Measurements from ENCODE around the gene DOK4. TPM values are rescaled to one million over a fixed set of nuclear protein-coding genes. Genes with fewer than 3 reads are reported as not detected.

DOK4 gene
- total RNA-seq, 1 donor = 40.2 TPM

DNA sequence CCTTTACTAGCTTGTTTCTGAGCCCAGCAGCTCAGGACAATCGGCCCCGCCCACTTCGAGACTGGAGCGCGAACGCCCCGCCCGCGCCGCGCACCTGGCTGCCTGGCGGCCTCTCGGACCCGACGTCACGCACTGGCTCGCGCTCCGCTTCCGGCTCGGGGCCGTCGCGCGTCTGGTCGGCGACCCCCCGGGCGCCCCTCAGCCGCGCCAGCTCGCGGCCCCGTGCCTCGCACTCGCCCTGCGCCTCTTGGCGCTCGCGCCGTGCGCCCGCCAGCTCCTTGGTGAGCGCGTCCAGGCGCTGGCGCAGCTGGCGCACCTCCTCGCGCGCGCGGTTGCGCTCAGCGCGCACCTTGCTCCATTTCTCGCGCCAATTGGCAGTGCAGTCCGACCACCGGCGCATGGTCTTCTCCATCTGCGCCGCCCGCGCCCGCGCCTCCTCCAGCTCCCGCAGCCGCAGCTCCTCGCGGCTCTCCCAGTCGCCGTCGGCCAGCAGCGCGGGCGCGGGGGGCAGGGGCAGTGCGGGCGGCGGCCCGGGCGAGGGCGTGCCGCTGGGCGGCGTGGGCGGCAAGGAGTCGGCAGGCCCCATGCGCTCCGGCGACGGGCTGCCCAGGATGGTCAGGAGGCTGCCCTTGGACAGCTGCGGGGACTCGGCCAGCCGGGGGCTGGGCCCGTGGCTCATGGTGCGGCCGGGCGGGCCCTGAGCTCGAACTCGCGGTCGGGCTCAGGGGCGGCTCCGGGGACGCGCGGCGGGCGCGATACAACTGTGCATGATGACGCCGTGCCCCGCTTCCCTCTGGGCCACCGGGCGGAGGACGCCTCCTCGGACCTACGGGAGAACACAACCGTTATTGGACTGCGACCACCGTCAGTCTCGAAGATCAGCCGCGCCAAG lies 42.5 kb upstream of the DOK4 start:
- H3K4me3 ChIP-seq (ENCODE audit: low read depth, low read length) = no peak overlapping the region
- DNase-seq (ENCODE audit: low read depth) = no peak
- TF ChIP-seq, protein P1, sequence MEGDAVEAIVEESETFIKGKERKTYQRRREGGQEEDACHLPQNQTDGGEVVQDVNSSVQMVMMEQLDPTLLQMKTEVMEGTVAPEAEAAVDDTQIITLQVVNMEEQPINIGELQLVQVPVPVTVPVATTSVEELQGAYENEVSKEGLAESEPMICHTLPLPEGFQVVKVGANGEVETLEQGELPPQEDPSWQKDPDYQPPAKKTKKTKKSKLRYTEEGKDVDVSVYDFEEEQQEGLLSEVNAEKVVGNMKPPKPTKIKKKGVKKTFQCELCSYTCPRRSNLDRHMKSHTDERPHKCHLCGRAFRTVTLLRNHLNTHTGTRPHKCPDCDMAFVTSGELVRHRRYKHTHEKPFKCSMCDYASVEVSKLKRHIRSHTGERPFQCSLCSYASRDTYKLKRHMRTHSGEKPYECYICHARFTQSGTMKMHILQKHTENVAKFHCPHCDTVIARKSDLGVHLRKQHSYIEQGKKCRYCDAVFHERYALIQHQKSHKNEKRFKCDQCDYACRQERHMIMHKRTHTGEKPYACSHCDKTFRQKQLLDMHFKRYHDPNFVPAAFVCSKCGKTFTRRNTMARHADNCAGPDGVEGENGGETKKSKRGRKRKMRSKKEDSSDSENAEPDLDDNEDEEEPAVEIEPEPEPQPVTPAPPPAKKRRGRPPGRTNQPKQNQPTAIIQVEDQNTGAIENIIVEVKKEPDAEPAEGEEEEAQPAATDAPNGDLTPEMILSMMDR (IDR thresholded peaks at IDR 0.05; ENCODE audit: insufficient read depth, low read depth, low read length) = no peak

DNA sequence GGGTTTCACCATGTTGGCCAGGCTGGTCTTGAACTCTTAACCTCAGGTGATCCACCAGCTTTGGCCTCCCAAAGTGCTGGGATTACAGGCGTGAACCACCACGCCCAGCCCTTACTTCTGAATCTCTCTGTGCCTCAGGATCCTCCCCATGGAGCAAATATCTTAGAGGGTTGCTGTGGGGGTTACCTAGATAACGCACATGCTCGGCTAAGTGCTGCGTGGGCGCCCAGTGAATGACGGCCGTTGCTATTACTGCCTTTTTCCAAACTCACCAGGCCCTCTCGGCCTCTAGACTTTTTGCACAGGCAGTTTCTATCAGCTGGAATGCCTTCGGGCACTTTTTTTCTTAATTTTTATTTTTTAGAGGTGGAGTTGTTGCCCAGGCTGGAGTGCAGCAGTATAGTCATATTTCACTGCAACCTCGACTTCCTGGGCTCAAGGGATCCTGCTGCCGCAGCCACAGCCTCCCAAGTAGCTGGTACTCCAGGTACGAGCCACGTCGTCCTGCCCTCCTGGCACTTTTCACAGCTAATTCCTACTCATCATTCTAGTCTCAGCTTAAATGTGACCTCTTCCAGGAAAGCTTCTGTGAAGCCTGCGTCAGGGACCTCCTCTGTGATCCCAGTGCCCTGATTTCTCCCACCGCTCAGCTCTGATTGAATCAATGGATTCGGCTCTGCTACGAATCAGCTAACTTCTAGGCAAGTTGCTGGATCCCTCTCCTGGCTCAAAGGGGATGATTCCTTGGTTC lies 41.5 kb upstream of the DOK4 start:
- DNase-seq (ENCODE audit: low read depth) = no peak
- no peak overlapping the region for H3K4me3 ChIP-seq (ENCODE audit: low read depth, low read length)
- TF ChIP-seq, protein P1 (IDR thresholded peaks at IDR 0.05; ENCODE audit: insufficient read depth, low read depth, low read length) = no peak

DNA sequence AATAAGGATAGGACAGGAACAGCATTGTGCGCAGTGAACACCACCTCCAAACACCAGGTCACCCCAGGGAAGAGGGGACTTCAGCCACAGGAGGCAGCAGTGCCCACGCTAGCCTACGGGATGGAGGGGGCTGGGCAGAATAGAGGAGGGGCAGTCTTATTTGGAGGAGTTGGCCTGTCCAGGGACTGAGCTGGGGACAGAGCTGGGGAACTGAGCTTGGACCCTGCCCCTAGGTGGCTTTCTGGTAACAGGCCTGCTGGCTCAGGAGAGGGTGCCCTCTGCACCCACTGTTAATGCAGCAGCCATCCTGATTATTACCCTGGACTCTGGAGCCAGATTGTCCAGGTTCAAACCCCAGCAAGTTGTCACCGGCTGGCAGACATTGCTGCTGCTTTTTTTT lies 40.7 kb upstream of the DOK4 start:
- H3K4me3 ChIP-seq (ENCODE audit: low read depth, low read length) = no peak overlapping the region
- no peak for DNase-seq (ENCODE audit: low read depth)
- TF ChIP-seq, protein P1 (IDR thresholded peaks at IDR 0.05; ENCODE audit: insufficient read depth, low read depth, low read length) = no peak

DNA sequence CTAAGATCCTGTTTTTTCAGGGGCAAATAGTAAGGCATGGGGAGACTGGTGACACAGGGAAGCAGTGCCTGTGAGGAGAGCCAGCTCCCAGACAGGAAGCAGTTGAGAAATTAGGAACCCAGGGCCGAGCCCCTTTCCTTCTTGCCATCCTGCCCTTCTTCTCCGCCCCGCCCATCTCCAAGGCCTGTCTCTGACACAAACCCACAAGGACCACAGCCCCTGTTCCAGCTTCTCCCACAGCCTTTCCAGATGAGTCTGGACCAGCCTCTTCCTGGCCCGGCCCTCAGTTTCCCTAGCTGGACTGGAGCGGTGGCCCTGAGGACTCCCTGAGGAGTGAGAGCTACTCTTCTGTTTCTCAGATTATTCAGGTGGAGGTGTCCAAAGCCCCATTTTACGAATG lies 40.2 kb upstream of the DOK4 start:
- TF ChIP-seq, protein P1 (IDR thresholded peaks at IDR 0.05; ENCODE audit: insufficient read depth, low read depth, low read length) = no peak
- H3K4me3 ChIP-seq (ENCODE audit: low read depth, low read length) = no peak overlapping the region
- DNase-seq (ENCODE audit: low read depth) = no peak

DNA sequence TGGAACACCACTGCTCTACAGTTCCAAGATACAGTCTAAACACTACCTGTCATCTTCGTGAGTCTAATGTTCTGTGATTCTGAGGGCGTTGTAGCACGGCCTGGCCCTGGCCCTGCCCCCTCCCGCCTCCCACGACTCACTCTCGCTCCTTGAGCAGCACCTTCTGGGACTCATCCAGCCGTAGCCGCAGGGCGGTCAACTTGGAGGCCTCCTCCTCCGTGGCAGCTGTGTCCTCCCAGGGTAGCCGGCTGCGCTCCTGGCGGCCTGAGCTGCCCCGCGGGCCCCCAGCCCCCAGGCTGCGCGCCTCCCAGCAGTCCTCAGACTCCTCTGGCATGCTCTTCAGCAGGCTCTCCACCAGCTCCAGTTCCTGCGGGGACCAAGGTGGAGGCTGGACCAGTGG lies 39.5 kb upstream of the DOK4 start:
- no peak for DNase-seq (ENCODE audit: low read depth)
- no peak overlapping the region for H3K4me3 ChIP-seq (ENCODE audit: low read depth, low read length)
- TF ChIP-seq, protein P1 (IDR thresholded peaks at IDR 0.05; ENCODE audit: insufficient read depth, low read depth, low read length) = no peak

DNA sequence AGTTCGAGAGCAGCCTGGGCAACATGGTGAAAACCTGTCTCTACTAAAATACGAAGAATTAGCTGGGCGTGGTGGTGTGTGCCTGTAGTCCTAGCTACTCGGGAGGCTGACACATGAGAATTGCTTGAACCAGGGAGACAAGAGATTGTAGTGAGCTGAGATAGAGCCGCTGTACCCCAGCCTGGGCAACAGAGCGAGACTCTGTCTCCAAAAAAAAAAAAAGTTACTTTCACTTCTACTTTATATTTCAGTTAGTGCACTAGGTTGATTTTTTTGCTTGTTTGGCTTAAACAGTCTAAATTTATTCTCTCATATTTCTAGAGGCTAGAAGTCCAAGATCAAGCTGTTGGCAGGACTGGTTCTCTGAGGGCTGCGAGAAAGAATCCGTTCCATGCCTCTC lies 36.7 kb upstream of the DOK4 start:
- no peak overlapping the region for H3K4me3 ChIP-seq (ENCODE audit: low read depth, low read length)
- TF ChIP-seq, protein P1 (IDR thresholded peaks at IDR 0.05; ENCODE audit: insufficient read depth, low read depth, low read length) = no peak

More for the DNA sequence above, 36.7 kb upstream of the DOK4 start:
- DNase-seq (ENCODE audit: low read depth) = no peak
